Hepatocyte (in vitro differentiated cells): Measurements from ENCODE around the gene CDK14.

ENCODE experiments used
- CTCF ChIP-seq: fragments of 200-600 bp; sonication (generic); IDR thresholded peaks from 2 replicates; pipeline ENCODE4 v1.5.1; 2016; ENCODE audit warnings: antibody characterized with exemption, mild to moderate bottlenecking; ENCODE audit not compliant: poor library complexity
- EZH2 ChIP-seq: fragments of 200-600 bp; sonication (generic); IDR thresholded peaks from 2 replicates; pipeline ENCODE4 v1.6.1; 2016; ENCODE audit warnings: antibody characterized with exemption, mild to moderate bottlenecking, borderline replicate concordance
- EZH2phosphoT487 ChIP-seq: fragments of 200-600 bp; sonication (generic); IDR thresholded peaks from one replicate; pipeline ENCODE4 v1.6.1; 2018; ENCODE audit warnings: antibody characterized with exemption, mild to moderate bottlenecking, low read depth, moderate library complexity; ENCODE audit not compliant: unreplicated experiment, severe bottlenecking

GRCh38 chr7:90719155-90719554, 123.0 kb downstream of the CDK14 start:
- TF ChIP-seq CTCF: no peak
- no peak for TF ChIP-seq EZH2phosphoT487
- no peak for TF ChIP-seq EZH2
